Measurements from ENCODE around the gene CBL.

Gene CBL

GRCh38 chr11:119273721-119274120 is 67.6 kb downstream of the CBL start:
- Histone ChIP-seq H3K36me3 (ENCODE audit: insufficient read depth, low read length) (peaks cover 66% of the 10 kb centered on the region; the same call in 1 of the 2 replicates), H3K9me3 (ENCODE audit: insufficient read depth, low read depth, low read length) (no peaks in the 10 kb centered on the region), H4K20me1 (ENCODE audit: insufficient read depth, low read length, poor library complexity, severe bottlenecking) (peaks cover 6% of the 10 kb centered on the region), H3K4me3 (ENCODE audit: low read length, poor library complexity, severe bottlenecking) (no peak overlapping the region), H3K27me3 (ENCODE audit: insufficient read depth, low read length, poor library complexity, severe bottlenecking) (no peaks in the 10 kb centered on the region), H3K4me1 (ENCODE audit: insufficient read depth, low read length, poor library complexity, severe bottlenecking) (no peaks in the 10 kb centered on the region), H3K9ac (ENCODE audit: low read depth, low read length, poor library complexity, severe bottlenecking) (no peak overlapping the region), H2AFZ (ENCODE audit: low read length) (no peak overlapping the region), H3F3A (ENCODE audit: low read depth) (no peaks in the 10 kb centered on the region), H3K4me2 (ENCODE audit: low read depth, low read length, poor library complexity, severe bottlenecking) (no peak overlapping the region), H3K79me2 (ENCODE audit: insufficient read depth, low read length) (no peaks in the 10 kb centered on the region), H3K9me2 (replicated peaks; ENCODE audit: low read depth, low read length) (no peaks in the 10 kb centered on the region)
- no peak for TF ChIP-seq EZH2phosphoT487 (IDR thresholded peaks at IDR 0.05; ENCODE audit: borderline replicate concordance)
- no peak for TF ChIP-seq CTCF (conservative IDR thresholded peaks at IDR 0.05; ENCODE audit: low read length)

DNA sequence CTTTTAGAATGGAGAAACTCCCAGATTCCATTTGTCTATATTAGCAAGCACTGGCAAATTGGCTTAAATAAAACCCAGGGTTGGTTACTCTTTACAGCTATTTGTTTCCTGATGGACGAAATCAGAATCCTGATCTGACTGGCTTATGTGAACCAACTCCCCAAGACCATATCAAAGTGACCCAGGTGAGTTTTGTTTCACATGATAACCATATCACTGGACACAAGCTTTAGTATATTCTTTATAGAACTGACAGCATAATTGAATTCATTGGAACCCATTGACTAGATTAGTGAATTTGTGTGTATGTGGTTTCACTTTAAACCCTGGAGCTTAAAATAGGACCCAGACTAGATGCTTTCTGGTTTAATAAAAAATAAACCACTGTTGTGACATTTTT is 71.5 kb downstream of the CBL start:
- no peak overlapping the region for H3K4me2 ChIP-seq (ENCODE audit: low read depth, low read length, poor library complexity, severe bottlenecking)
- H3F3A ChIP-seq (ENCODE audit: low read depth): no peaks in the 10 kb centered on the region
- no peak overlapping the region for H2AFZ ChIP-seq (ENCODE audit: low read length)
- no peaks in the 10 kb centered on the region for H3K79me2 ChIP-seq (ENCODE audit: insufficient read depth, low read length)
- no peak overlapping the region for H3K4me3 ChIP-seq (ENCODE audit: low read length, poor library complexity, severe bottlenecking)
- no peaks in the 10 kb centered on the region for H3K27me3 ChIP-seq (ENCODE audit: insufficient read depth, low read length, poor library complexity, severe bottlenecking)
- H3K36me3 ChIP-seq (ENCODE audit: insufficient read depth, low read length): peaks cover 76% of the 10 kb centered on the region; the same call in 1 of the 2 replicates
- no peaks in the 10 kb centered on the region for H3K9me3 ChIP-seq (ENCODE audit: insufficient read depth, low read depth, low read length)
- H4K20me1 ChIP-seq (ENCODE audit: insufficient read depth, low read length, poor library complexity, severe bottlenecking): no peaks in the 10 kb centered on the region
- TF ChIP-seq EZH2phosphoT487 (IDR thresholded peaks at IDR 0.05; ENCODE audit: borderline replicate concordance) (no peak), CTCF (conservative IDR thresholded peaks at IDR 0.05; ENCODE audit: low read length) (no peak)
- H3K9ac ChIP-seq (ENCODE audit: low read depth, low read length, poor library complexity, severe bottlenecking): no peak overlapping the region
- H3K4me1 ChIP-seq (ENCODE audit: insufficient read depth, low read length, poor library complexity, severe bottlenecking): no peaks in the 10 kb centered on the region
- H3K9me2 ChIP-seq (replicated peaks; ENCODE audit: low read depth, low read length): no peaks in the 10 kb centered on the region

DNA sequence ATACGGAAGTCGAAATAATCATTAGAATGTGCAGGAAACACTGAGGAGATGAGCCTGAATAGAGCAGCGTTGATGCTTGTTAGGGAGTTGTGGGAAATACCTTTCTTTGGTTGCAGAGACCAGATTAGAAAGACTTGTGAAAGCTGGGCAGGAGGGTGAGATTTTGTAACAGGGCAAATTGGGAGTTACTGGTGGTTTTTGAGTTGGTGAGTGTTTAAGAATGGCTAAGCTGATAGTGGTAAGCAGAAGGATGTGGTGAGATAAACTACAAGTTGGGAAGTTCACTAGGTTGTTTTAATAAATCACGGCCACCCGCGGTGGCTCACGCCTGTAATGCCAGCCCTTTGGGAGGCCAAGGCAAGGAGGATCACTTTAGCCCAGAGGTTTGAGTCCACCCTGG is 76.4 kb downstream of the CBL start:
- Histone ChIP-seq H3K9ac (ENCODE audit: low read depth, low read length, poor library complexity, severe bottlenecking) (no peak overlapping the region), H3K36me3 (ENCODE audit: insufficient read depth, low read length) (peaks cover 57% of the 10 kb centered on the region; the same call in 1 of the 2 replicates), H3F3A (ENCODE audit: low read depth) (no peaks in the 10 kb centered on the region), H3K79me2 (ENCODE audit: insufficient read depth, low read length) (no peaks in the 10 kb centered on the region), H3K27me3 (ENCODE audit: insufficient read depth, low read length, poor library complexity, severe bottlenecking) (no peaks in the 10 kb centered on the region), H3K4me1 (ENCODE audit: insufficient read depth, low read length, poor library complexity, severe bottlenecking) (no peaks in the 10 kb centered on the region), H3K4me2 (ENCODE audit: low read depth, low read length, poor library complexity, severe bottlenecking) (no peak overlapping the region), H4K20me1 (ENCODE audit: insufficient read depth, low read length, poor library complexity, severe bottlenecking) (no peaks in the 10 kb centered on the region), H2AFZ (ENCODE audit: low read length) (no peak overlapping the region), H3K9me2 (replicated peaks; ENCODE audit: low read depth, low read length) (no peaks in the 10 kb centered on the region), H3K4me3 (ENCODE audit: low read length, poor library complexity, severe bottlenecking) (no peak overlapping the region), H3K9me3 (ENCODE audit: insufficient read depth, low read depth, low read length) (no peaks in the 10 kb centered on the region)
- TF ChIP-seq EZH2phosphoT487 (IDR thresholded peaks at IDR 0.05; ENCODE audit: borderline replicate concordance): no peak
- TF ChIP-seq CTCF (conservative IDR thresholded peaks at IDR 0.05; ENCODE audit: low read length): no peak
